HG03095 (cell line): ENCODE results near the gene RPS6KA2.

Experiments used
- ATAC-seq: cut with Tn5 transposase; IDR thresholded peaks from one replicate; pipeline ENCODE4 v1.9.1; 2021; ENCODE audit warnings: moderate library complexity; ENCODE audit not compliant: unreplicated experiment

RPS6KA2 gene

DNA sequence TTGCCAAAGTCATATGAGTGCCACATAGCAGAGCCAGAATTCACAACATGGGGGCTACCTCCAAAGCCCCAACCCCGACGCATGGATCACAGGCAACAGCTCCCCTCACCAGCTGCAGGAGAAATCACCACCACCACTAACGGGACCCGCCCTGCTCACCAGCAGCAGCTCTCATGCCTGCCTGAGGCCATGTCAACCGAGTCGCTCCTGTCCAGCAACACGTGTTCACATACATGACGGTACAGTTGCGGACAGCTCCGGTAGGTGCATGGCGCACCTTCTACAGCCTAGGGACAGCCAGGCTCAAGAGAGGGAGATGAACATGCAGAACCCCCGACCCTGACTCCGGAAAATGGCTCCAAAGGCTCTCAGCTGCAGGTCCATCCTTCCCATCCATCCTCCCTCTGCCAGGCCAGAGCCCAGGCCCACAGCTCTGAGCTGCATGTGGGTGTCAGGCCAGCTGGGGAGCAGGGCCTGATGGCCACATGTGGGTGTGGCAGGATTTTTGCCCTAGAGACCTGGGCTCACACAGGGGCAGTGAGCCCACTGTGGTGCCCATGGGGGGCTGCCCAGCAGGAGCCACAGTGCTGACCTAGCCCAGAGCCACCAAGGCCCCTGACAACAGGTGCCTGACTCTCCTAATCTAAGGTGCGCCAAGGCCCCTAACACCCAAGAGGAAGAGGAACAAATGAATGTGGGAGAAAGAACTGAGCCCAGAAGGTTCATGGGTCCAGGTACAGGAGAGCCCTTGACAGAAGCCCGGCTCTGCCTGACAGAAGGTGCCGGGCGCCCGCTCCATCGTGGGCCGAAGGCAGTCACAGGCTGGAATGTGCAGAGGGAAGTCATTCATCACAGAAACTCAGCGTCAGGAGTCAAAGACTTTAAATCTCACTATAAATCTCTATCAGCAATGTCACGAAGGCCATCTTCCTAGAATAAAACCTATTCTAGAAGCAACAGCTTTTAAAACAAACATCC, 10.5 kb downstream of the RPS6KA2 start:
- ATAC-seq, result no peak

DNA sequence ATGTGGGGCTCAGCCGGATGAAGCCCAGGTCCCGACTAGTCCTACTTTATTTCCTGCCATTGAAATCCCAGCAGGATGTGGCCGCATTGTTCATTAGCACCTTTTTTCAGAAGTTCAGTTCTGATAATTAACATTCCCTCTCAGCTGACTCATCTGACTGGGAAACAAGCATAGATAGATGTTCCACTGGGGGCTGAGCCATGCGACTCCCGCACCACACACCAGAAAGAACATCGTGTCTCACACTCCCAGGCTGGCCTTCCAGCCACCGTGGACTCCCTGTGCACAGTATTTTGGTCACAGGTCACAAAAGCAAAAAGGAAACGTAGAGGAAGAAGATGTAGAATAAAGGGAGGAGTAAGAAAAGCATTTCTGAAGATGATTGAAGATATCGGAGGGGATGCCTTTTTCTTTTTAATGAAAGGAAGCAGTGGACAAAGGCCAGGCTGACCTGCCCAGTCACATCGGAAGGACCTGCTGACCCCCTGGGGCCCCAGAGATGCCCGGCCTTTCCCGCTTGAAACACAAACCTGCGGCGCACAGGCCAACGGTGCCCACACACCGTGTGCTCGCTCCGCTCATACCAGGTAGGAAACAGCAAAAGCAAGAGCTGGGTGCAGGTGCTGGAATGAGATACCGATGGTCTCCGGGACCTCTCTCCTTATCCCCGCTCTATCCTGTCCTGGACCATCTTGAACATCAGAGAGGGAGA, 11.8 kb downstream of the RPS6KA2 start:
- ATAC-seq, result no peak

DNA sequence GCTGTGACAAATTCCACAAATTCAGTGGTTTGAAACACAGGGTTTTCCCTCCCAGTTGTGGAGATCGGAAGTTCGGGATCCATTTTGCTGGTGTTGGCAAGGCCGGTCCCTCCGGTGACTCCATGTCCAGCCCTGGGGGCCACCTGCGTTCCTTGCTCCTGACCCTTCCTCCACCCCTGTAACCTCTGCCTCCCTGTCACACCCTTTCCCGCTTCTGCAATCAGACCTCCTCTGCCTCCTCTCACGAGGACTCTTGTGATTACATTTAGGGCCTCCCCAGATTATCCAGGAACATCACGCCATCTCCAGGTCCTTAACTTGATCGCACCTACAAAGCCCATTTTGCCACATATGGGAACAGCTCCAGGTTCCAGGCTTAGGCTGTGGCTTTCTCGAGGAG, 12.5 kb downstream of the RPS6KA2 start:
- ATAC-seq, result no peak

GRCh38 chr6:166614171-166614583, 12.9 kb downstream of the RPS6KA2 start:
- no peak for ATAC-seq

GRCh38 chr6:166613027-166613426, 14.0 kb downstream of the RPS6KA2 start:
- no peak for ATAC-seq

DNA sequence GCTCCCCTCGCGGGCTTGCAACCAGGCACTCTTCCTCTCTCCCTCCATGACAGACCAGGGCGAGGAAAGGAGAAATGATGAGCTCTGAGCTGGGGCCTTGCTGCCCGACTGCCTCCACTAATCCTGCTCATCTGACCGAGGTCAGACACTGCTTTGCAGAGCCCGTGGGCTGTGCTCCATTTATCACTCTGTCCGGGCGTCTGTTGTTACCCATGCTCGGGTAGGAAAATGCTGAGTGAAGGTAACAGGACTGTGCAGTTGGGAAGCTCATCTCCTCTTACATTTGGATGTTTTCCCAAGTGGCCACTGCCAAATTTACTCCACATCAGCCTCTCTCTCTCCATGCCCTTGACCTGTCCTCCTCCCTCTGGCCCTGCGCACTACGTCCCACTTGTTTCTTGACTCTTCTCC, 14.6 kb downstream of the RPS6KA2 start:
- ATAC-seq, result no peak

DNA sequence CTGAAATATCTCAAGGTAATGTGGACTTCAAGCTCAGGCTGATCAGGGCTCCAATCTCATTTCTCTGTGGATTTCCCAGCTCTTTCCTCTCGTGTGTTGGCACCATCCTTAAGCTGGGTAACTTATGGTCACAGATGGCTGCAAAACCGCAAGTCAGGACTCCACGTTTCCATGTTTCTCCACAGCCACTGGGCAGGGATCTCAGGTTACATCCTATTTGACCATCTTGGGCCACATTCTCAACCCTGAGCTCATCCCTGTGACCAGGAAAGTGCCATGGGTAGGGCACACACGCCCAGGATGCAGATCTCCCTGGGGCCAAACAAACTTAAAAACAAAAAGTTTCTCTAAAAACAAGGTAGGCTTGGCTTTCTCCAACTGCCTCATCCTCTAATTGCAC, 15.4 kb downstream of the RPS6KA2 start:
- ATAC-seq, result no peak

- ATAC-seq, result no peak
Measured at GRCh38 chr6:166610069-166610468, 17.0 kb downstream of the RPS6KA2 start.

DNA sequence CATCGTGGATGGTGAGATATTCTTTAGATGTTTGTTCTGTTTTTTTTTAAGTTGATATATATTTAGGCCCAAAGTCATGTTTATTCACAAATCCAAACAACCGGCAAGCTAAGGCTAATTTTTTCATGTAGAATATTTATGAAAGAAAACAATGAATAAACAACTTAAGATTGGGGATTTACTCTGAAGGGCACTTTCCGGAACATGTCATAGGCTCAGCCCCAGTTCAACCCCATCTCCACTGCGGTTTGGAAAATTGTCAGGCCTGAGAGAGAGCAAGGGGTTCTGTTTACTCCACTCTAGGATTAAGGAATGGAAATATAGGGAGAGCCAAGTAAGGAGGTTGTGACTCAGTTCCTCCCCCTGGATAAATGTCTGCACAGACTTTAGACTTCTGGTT, 18.3 kb downstream of the RPS6KA2 start:
- no peak for ATAC-seq

GRCh38 chr6:166605752-166606151, 21.3 kb downstream of the RPS6KA2 start:
- no peak for ATAC-seq

DNA sequence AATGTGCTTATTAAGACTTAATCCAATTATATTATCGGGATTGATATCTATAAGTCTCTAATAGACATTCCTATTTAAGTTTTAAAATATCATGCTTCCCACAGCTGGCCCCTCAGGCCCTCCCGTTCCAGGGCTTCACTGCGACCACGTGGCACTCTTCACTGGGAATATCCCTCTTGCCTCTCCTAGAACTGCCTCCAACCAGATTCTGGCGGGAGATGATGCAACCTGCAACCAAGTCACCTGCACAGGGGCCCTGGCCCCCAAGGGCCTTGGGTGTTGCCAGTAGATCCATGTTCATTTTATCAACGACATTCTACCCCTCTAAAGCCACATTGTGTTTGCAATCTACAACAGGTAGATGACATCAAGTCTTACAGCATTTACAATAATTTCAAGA, 22.1 kb downstream of the RPS6KA2 start:
- no peak for ATAC-seq

- no peak for ATAC-seq
Measured at GRCh38 chr6:166604328-166604727, 22.7 kb downstream of the RPS6KA2 start.

GRCh38 chr6:166603043-166603690, 23.9 kb downstream of the RPS6KA2 start:
- ATAC-seq, result no peak

DNA sequence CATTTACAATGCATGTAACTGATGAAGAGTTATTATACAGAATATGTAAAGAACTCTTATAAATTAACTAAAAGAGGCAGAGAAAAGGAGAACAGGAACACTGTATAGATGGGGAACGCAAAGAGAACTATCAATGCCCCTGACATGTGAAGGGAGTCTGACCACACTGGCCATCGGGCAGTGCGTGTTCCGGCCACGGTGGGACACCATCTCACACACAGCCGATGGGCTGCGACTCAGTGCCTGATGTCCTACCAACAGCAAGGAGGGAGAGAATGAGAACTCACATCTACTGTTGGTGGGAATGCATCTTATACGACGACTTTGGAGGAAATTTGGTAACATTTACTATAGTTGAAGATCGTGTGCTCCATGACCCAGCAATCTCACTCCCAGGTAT, 25.1 kb downstream of the RPS6KA2 start:
- no peak for ATAC-seq

GRCh38 chr6:166600931-166601330, 26.1 kb downstream of the RPS6KA2 start:
- ATAC-seq, result no peak

DNA sequence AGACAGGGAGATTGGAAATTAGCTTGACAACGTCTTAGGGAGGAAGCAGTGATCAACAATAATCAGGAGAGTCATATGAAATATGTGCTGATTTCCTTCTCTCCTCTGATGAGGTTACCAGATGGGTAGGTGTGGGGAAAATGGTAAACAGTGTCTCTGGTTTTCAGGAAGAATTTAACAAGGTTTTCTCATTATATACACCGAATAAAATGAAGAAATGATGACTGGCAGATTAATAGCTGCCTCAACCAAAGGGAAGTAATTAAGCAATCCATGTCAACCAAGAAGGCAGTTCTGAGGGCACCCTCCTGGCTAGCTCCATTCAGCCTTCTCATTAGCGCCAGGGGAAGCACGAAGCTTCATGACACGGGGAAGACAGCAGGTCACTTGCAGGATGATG, 27.8 kb downstream of the RPS6KA2 start:
- ATAC-seq, result no peak

DNA sequence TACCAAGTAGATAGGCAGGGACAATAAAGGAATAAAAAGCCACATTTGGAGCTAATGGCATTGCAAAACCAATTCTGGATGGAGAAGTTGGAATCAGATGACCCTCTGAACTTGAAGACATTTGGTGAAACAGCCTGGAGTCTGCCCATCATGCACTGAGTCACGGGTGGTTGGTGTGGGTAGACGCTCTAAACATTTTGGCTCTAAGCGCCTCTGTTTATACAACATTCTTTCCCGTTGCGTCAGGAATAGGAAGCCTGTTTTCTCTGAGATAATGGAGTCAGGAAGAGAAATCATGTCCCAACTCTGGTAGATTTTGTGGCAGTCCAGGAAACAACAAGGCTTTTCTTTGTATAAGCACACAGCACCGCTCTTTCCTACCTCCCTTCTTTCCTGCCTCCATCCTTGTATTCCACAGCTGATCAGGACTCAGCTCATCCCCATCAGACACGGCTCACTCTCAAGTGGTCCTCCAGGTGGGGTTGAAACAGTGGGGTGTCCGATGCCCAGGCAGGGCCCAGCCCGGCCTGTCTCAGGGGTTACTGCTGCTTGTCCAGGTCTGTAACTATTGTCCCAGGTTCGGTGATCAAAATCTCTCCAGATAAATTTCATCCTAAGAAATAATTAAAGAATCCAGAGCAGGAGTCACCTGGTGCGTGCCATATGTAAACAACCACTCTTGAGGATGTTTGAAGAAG, 28.5 kb downstream of the RPS6KA2 start:
- ATAC-seq, result no peak

GRCh38 chr6:166597711-166598440, 29.2 kb downstream of the RPS6KA2 start:
- ATAC-seq, result no peak

DNA sequence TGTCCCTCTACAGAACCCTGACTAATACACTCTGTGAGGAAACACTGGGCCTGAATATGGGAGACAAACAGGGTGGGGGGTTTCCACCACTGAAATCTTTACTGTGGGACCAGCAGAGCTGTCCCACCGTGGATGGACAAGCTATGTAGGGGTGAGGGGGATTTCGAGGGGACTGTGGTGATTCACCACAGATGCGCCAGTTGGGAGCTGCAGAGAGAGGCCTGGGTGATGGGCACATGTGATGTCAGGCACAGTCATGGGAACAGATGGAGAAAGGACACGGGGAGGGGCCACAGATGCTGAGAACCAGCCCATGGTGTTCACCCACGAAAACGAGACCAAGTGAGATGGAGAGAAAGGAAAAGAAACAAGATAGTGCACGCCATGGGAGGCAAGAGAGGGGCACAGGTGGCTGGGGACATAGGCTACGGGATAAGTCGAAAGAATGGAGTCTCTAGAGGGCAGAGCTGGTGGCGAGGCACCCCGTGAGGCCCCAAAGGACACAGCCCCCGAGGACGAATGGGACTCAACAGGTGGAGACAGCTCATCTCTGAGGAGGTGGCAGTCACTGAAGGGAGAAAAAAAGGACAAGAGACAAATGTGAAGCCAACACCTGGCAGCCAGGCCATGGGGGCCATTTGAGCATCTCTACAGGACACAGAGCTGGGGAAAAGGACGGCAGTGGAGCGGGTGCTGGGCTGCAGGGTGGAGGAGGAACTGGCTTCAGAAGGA, 30.1 kb downstream of the RPS6KA2 start:
- no peak for ATAC-seq

DNA sequence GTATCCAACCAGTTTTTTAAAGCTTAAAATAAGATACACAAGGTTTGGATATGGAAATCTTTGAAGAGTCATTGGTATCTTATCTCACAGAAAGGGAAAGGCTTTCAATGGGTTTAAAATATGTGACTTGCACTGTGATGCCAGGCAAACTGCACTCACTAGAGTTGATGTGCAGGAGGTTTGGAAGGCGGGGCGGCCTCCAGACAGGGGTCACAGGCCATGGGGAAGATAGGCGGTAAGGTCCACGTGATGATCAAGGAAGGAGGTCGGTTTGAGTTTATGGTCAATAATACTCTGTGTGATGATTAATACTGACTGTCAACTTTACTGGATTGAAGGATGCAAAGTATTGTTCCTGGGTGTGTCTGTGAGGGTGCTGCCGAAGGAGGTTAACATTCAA, 31.1 kb downstream of the RPS6KA2 start:
- ATAC-seq, result no peak
